Measurements from ENCODE around the gene DISC1.

Gene DISC1

GRCh38 chr1:232029315-232029714 is 402.7 kb downstream of the DISC1 start:
- no peak for DNase-seq

- DNase-seq: no peak
Observed at GRCh38 chr1:232031156-232031555, 404.6 kb downstream of the DISC1 start.

- DNase-seq: no peak
Observed at GRCh38 chr1:232033285-232033684, 406.7 kb downstream of the DISC1 start.

GRCh38 chr1:232034556-232034955 is 408.0 kb downstream of the DISC1 start:
- DNase-seq: no peak

- DNase-seq: no peak
Observed at GRCh38 chr1:232036181-232036933, 409.8 kb downstream of the DISC1 start.

- DNase-seq: no peak
Observed at GRCh38 chr1:232037774-232038388, 411.3 kb downstream of the DISC1 start.

- no peak for DNase-seq
Observed at GRCh38 chr1:232038706-232039677, 412.4 kb downstream of the DISC1 start.

GRCh38 chr1:232040260-232040659 is 413.7 kb downstream of the DISC1 start:
- DNase-seq: no peak

- no peak for DNase-seq
Observed at GRCh38 chr1:232044728-232045127, 418.1 kb downstream of the DISC1 start.

GRCh38 chr1:232045139-232045994 is 418.8 kb downstream of the DISC1 start:
- DNase-seq: no peak

- no peak for DNase-seq
Observed at GRCh38 chr1:232046451-232047306, 420.1 kb downstream of the DISC1 start.

GRCh38 chr1:232047473-232047872 is 420.9 kb downstream of the DISC1 start:
- DNase-seq: no peak

- no peak for DNase-seq
Observed at GRCh38 chr1:232048481-232048880, 421.9 kb downstream of the DISC1 start.

GRCh38 chr1:232049335-232049734 is 422.7 kb downstream of the DISC1 start:
- DNase-seq: no peak

GRCh38 chr1:232057217-232057895 is 430.8 kb downstream of the DISC1 start:
- DNase-seq: no peak

GRCh38 chr1:232057896-232058274 is 431.3 kb downstream of the DISC1 start:
- DNase-seq: no peak

- DNase-seq: no peak
Observed at GRCh38 chr1:232059726-232060374, 433.3 kb downstream of the DISC1 start.

GRCh38 chr1:232062967-232063366 is 436.4 kb downstream of the DISC1 start:
- no peak for DNase-seq

GRCh38 chr1:232066521-232066920 is 439.9 kb downstream of the DISC1 start:
- no peak for DNase-seq

- no peak for DNase-seq
Observed at GRCh38 chr1:232074265-232074664, 447.7 kb downstream of the DISC1 start.

Measured in activated CD8-positive, alpha-beta memory T cell treated with anti-CD3 and anti-CD28 coated beads for 24 hours (primary cell).